Measurements from ENCODE around the gene KCNH2.
A peak's percentile ranks its signal among the peaks of the same experiment; 100 is the strongest.

The KCNH2 gene

DNA sequence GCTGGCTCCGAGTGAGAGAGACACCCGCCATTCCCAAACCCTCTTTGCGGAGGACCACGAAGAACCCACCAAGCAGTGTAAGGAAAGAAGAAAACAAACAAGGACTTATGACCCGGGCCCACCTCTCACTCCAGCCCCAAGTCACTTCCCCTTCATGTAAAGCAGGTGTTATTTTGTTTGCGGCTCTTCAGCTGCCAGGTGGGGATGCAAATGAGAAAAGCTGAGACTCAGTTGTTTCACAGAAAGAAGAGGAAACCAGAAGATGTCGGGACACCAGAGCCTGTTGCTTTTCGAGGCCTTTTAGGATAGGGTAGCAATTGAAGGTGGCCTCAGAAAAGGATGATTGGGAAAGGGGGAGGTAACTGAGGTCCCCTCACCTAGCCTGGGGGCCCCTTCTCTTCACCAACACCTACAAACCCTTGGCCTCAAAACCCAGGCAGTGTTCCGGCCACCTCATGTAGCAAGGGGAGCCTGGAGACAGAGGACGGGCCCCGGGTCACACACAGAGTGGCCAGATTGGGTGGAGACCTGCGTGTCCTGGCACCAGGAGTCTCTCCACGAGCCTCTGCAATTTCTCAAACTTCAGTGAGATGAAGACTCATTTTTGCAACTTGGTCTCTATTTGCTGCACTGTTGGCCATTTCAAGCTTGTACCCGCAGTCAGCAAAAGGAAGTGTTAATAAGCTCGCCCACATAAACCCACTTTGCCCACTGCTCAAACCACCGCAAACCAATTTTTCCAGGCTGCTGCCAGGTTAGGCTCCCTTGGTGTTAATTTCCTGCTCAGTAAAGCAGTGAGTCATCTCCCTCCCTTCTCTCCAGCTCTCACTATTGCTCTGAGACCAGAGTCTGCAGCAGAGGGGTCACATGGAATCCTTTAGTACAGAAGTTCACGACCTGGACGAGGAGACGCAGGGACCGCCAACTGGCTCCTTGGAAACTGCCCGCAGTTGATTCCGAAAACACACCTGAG lies 80.3 kb downstream of the KCNH2 start:
- no peaks in the 10 kb centered on the region for H3K9me2 ChIP-seq (replicated peaks; ENCODE audit: control insufficient read depth, low read length)
- H3K27me3 ChIP-seq (ENCODE audit: control insufficient read depth, low read length) = no peaks in the 10 kb centered on the region
- TF ChIP-seq EZH2phosphoT487 (IDR thresholded peaks at IDR 0.05; ENCODE audit: borderline replicate concordance, low read length) = no peak
- TF ChIP-seq, protein P1, sequence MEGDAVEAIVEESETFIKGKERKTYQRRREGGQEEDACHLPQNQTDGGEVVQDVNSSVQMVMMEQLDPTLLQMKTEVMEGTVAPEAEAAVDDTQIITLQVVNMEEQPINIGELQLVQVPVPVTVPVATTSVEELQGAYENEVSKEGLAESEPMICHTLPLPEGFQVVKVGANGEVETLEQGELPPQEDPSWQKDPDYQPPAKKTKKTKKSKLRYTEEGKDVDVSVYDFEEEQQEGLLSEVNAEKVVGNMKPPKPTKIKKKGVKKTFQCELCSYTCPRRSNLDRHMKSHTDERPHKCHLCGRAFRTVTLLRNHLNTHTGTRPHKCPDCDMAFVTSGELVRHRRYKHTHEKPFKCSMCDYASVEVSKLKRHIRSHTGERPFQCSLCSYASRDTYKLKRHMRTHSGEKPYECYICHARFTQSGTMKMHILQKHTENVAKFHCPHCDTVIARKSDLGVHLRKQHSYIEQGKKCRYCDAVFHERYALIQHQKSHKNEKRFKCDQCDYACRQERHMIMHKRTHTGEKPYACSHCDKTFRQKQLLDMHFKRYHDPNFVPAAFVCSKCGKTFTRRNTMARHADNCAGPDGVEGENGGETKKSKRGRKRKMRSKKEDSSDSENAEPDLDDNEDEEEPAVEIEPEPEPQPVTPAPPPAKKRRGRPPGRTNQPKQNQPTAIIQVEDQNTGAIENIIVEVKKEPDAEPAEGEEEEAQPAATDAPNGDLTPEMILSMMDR (IDR thresholded peaks at IDR 0.05; ENCODE audit: low read depth, low read length, poor library complexity, severe bottlenecking) = no peak
- peaks cover 71% of the 10 kb centered on the region for H3K4me1 ChIP-seq (ENCODE audit: control insufficient read depth, low read length)
- H3K4me2 ChIP-seq (ENCODE audit: low read length) = peak overlapping the region; percentile 88
- peaks cover 12% of the 10 kb centered on the region for H3K9me3 ChIP-seq (ENCODE audit: control insufficient read depth, insufficient read depth, low read length)
- H3K36me3 ChIP-seq (ENCODE audit: control insufficient read depth, low read length) = no peaks in the 10 kb centered on the region
- peak overlapping the region; percentile 88 for H3K27ac ChIP-seq (ENCODE audit: low read depth, low read length)
- no peaks in the 10 kb centered on the region for H3K79me2 ChIP-seq (ENCODE audit: control insufficient read depth, low read length)
- peak overlapping the region; percentile 71 for H3K4me3 ChIP-seq (ENCODE audit: low read length)
- no peaks in the 10 kb centered on the region for H4K20me1 ChIP-seq (ENCODE audit: control insufficient read depth, insufficient read depth, low read depth, low read length)
- peaks cover 8% of the 10 kb centered on the region for H3F3A ChIP-seq (ENCODE audit: control insufficient read depth, insufficient read depth)

DNA sequence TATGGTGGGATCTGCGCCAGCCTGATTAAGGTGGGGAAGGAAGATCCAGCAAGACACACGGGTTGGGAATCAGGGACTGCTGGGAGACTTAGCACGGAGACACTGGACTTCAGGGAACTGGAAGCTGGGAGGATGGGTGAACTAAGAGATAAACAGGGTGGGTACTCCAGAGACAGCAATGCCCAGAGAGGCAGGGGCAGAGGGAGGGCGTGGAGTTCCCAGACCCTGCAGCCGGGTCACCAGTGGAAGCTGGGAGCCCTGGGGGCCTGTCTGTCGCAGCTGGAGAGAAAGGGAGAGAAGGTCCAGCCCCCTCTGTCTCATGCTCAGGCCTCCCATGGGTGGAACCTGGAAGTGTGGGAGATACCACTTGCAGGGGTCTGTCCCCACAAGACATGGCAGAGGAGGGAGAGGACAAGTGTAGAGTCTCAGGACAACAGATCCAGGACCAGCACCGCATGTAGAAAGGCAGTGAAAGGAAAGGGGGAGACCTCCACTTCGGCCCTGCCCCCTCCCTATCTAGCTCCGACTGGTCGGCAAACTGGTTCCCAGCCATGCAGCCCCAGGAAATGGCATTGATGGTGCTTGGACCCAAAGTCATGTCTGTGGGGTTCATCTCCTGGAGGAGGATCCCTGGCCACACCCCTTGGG lies 81.4 kb downstream of the KCNH2 start:
- Histone ChIP-seq H3K27me3 (ENCODE audit: control insufficient read depth, low read length) (no peaks in the 10 kb centered on the region), H3K27ac (ENCODE audit: low read depth, low read length) (peak overlapping the region; percentile 88), H3K4me3 (ENCODE audit: low read length) (peak overlapping the region; percentile 71), H4K20me1 (ENCODE audit: control insufficient read depth, insufficient read depth, low read depth, low read length) (no peaks in the 10 kb centered on the region), H3K4me2 (ENCODE audit: low read length) (peak overlapping the region; percentile 88), H3K9me2 (replicated peaks; ENCODE audit: control insufficient read depth, low read length) (no peaks in the 10 kb centered on the region), H3K36me3 (ENCODE audit: control insufficient read depth, low read length) (no peaks in the 10 kb centered on the region), H3K4me1 (ENCODE audit: control insufficient read depth, low read length) (peaks cover 71% of the 10 kb centered on the region), H3K9me3 (ENCODE audit: control insufficient read depth, insufficient read depth, low read length) (peaks cover 12% of the 10 kb centered on the region), H3K79me2 (ENCODE audit: control insufficient read depth, low read length) (no peaks in the 10 kb centered on the region), H3F3A (ENCODE audit: control insufficient read depth, insufficient read depth) (peaks cover 8% of the 10 kb centered on the region)
- no peak for TF ChIP-seq EZH2phosphoT487 (IDR thresholded peaks at IDR 0.05; ENCODE audit: borderline replicate concordance, low read length)
- TF ChIP-seq, protein P1 (IDR thresholded peaks at IDR 0.05; ENCODE audit: low read depth, low read length, poor library complexity, severe bottlenecking) = no peak

DNA sequence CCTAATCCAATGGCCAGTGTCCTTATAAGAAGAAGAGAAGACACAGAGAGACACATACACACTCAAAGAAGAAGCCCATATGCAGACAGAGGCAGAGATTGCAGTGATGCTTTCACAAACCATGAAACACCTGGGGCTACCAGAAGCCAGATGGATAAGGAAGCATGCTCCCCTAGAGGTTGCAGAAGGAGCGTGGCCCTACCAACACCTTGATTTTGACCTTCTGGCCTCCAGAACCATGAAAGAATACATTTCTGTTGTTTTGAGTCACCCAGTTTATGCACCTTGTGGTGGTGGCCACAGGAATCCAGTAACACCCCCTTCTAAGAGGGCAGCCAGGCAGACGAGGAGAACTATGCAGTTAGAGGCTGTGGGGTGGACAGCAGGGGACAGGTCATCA lies 82.3 kb downstream of the KCNH2 start:
- Histone ChIP-seq H3K36me3 (ENCODE audit: control insufficient read depth, low read length) (no peaks in the 10 kb centered on the region), H3K79me2 (ENCODE audit: control insufficient read depth, low read length) (no peaks in the 10 kb centered on the region), H3F3A (ENCODE audit: control insufficient read depth, insufficient read depth) (peaks cover 15% of the 10 kb centered on the region), H3K4me2 (ENCODE audit: low read length) (peak overlapping the region; percentile 88), H3K9me3 (ENCODE audit: control insufficient read depth, insufficient read depth, low read length) (peaks cover 12% of the 10 kb centered on the region), H3K9me2 (replicated peaks; ENCODE audit: control insufficient read depth, low read length) (no peaks in the 10 kb centered on the region), H3K4me1 (ENCODE audit: control insufficient read depth, low read length) (peaks cover 71% of the 10 kb centered on the region), H3K4me3 (ENCODE audit: low read length) (peak overlapping the region; percentile 71; the same call in 1 of the 2 replicates), H3K27ac (ENCODE audit: low read depth, low read length) (no peak overlapping the region), H3K27me3 (ENCODE audit: control insufficient read depth, low read length) (no peaks in the 10 kb centered on the region), H4K20me1 (ENCODE audit: control insufficient read depth, insufficient read depth, low read depth, low read length) (no peaks in the 10 kb centered on the region)
- TF ChIP-seq EZH2phosphoT487 (IDR thresholded peaks at IDR 0.05; ENCODE audit: borderline replicate concordance, low read length) = no peak
- TF ChIP-seq, protein P1 (IDR thresholded peaks at IDR 0.05; ENCODE audit: low read depth, low read length, poor library complexity, severe bottlenecking) = no peak
